PC-9 (cell line): ENCODE data around the gene CALHM1. TPM values are rescaled to one million over a fixed set of nuclear protein-coding genes. Genes with fewer than 3 reads are reported as not detected.

Source experiments
- BruUV-seq: library from RNA; stranded (reverse); fragments of 400-500 nt; replicated peaks from 2 replicates; lab custom pipeline; 2021; lab: Mats Ljungman, UMichigan
- CTCF ChIA-PET: fragments of 300-600 bp; sonication (Branson Sonifier 250); formaldehyde crosslinking; loops from one replicate; lab custom pipeline; 2022; ENCODE audit warnings: antibody characterized with exemption; lab: Charles Lee
- POLR2A ChIA-PET: fragments of 300-600 bp; sonication (Branson Sonifier 250); formaldehyde crosslinking; loops from one replicate; lab custom pipeline; 2022; ENCODE audit warnings: antibody characterized with exemption; ENCODE audit not compliant: unreplicated experiment; lab: Charles Lee
- DNase-seq, 2 experiments: peaks; one replicate each; pipeline versions ENCODE4 v3.0.0 to v3.0.0-alpha.2; 2015 to 2022; ENCODE audit warnings: mixed read lengths in 1 of 2
- H2AFZ ChIP-seq: fragments of 200-600 bp; sonication (generic); 2 replicates; pipeline ENCODE4 v1.8.1; 2017; ENCODE audit warnings: antibody characterized with exemption
- H3F3A ChIP-seq: fragments of 200-600 bp; sonication (generic); 2 replicates; pipeline ENCODE4 v1.8.1; 2017; ENCODE audit warnings: antibody characterized with exemption, mild to moderate bottlenecking, low read depth; ENCODE audit not compliant: insufficient read depth
- H3K27ac ChIP-seq: fragments of 200-600 bp; sonication (generic); 2 replicates; pipeline ENCODE4 v1.6.1; 2016; ENCODE audit warnings: mixed run types
- H3K27me3 ChIP-seq: fragments of 200-600 bp; sonication (generic); 2 replicates; pipeline ENCODE4 v1.6.1; 2016; ENCODE audit warnings: low read depth, mixed run types; ENCODE audit not compliant: insufficient read depth
- H3K36me3 ChIP-seq: fragments of 200-600 bp; sonication (generic); 2 replicates; pipeline ENCODE4 v1.6.1; 2016; ENCODE audit warnings: low read depth, mixed run types
- H3K4me1 ChIP-seq: fragments of 200-600 bp; sonication (generic); replicated peaks from 2 replicates; pipeline ENCODE4 v1.6.1; 2016; ENCODE audit warnings: mixed run types; ENCODE audit not compliant: insufficient read depth
- H3K4me2 ChIP-seq: fragments of 200-600 bp; sonication (generic); 2 replicates; pipeline ENCODE4 v1.6.1; 2017; ENCODE audit warnings: mixed run types
- H3K4me3 ChIP-seq: fragments of 200-600 bp; sonication (generic); 2 replicates; pipeline ENCODE4 v1.6.1; 2016; ENCODE audit warnings: mixed run types
- H3K79me2 ChIP-seq: fragments of 200-600 bp; sonication (generic); 2 replicates; pipeline ENCODE4 v1.6.1; 2017; ENCODE audit warnings: low read depth, mixed run types
- H3K9me2 ChIP-seq: fragments of 200-600 bp; sonication (generic); 2 replicates; pipeline ENCODE4 v1.8.1; 2017; ENCODE audit warnings: mild to moderate bottlenecking; ENCODE audit not compliant: insufficient read depth
- H3K9me3 ChIP-seq: fragments of 200-600 bp; sonication (generic); 2 replicates; pipeline ENCODE4 v1.8.1; 2016; ENCODE audit warnings: low read depth; ENCODE audit not compliant: insufficient read depth
- H4K20me1 ChIP-seq: fragments of 200-600 bp; sonication (generic); 2 replicates; pipeline ENCODE4 v1.8.1; 2017; ENCODE audit not compliant: insufficient read depth
- CTCF ChIP-seq: fragments of 200-600 bp; sonication (generic); conservative IDR thresholded peaks from 2 replicates; pipeline ENCODE4 v1.6.1; 2017; ENCODE audit warnings: mixed run types, antibody characterized with exemption, mild to moderate bottlenecking, moderate library complexity
- EZH2 ChIP-seq: fragments of 200-600 bp; sonication (generic); IDR thresholded peaks from 2 replicates; pipeline ENCODE4 v1.8.0; 2017; ENCODE audit warnings: antibody characterized with exemption, low read depth
- intact Hi-C: fragments of 100-400 bp; cut with micrococcal nuclease; formaldehyde crosslinking; loops from one replicate; pipeline ENCODE4 v1.10.0; 2022; ENCODE audit not compliant: unreplicated experiment
- total RNA-seq: library from RNA; stranded (reverse); gene quantifications from 2 replicates; pipeline ENCODE4 v1.2.3, GENCODE V29; 2021

CALHM1 gene
- total RNA-seq, 1 experiment from 2014 or later: not detected

GRCh38 chr10:103498936-103499638, 40.4 kb upstream of the CALHM1 start:
- ChIA-PET CTCF (interaction anchor here (0.6 kb wide), 1 partner anchor 37 kb away, joined by 4 read pairs; no protein-coding TSS in a partner anchor), POLR2A (no interaction called here)
- Histone ChIP-seq H4K20me1 (no peaks in the 10 kb centered on the region), H3K79me2 (no peaks in the 10 kb centered on the region), H3K27ac (no peak overlapping the region), H3K9me3 (no peaks in the 10 kb centered on the region), H3K4me1 (peaks cover 3% of the 10 kb centered on the region; the same call in 1 of the 2 replicates), H3K36me3 (no peaks in the 10 kb centered on the region), H3K27me3 (no peaks in the 10 kb centered on the region; the same call in 1 of the 2 replicates), H3K4me3 (no peak overlapping the region), H3F3A (peaks cover 2% of the 10 kb centered on the region), H2AFZ (no peak overlapping the region), H3K4me2 (no peak overlapping the region), H3K9me2 (no peaks in the 10 kb centered on the region)
- intact Hi-C loops: loop anchor here (10.0 kb wide), 1 partner anchor 46 kb away; no protein-coding TSS in a partner anchor
- TF ChIP-seq EZH2: no peak
- no peak for TF ChIP-seq CTCF
- no TSS peak for BruUV-seq
- DNase-seq: no peak

DNA sequence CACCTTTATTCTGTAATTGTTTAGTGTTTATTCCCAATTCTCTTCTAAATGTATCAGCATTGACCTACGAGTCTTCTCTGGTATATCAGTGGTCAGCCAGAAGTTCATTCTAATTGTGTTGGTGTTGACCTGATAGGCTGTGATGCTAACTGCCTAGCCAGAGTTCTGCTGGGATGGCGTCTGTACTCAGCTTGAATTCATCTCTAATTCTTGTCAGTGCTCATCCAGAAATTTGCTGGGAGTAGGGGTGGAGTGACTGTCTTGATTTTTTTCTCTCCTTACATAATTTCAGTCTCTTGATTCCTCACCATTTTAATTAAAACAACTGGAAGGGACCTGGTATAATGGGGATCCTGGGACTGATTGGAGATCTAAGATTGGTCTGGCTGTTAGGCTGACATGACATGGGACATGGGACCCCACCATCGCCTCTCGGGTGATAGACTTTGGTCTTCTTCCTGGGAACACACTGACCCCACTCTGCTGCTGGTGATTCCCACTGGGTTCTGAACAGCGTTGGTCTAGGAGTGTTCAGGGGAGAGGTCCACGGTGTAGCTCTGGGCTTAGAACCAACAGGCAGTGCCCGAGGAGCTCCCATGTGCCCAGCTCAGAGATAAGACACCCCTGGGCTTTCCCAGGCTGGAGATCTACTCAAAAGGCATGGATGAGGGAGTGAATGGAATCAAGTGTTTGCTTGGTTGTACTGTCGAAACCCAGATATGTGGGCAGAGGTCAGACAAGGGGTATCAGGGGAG, 38.6 kb upstream of the CALHM1 start:
- Histone ChIP-seq H3K4me3 (no peak overlapping the region), H3K27ac (no peak overlapping the region), H2AFZ (no peak overlapping the region), H3K9me2 (no peaks in the 10 kb centered on the region), H3F3A (no peaks in the 10 kb centered on the region; the same call in 1 of the 2 replicates), H3K4me1 (peaks cover 2% of the 10 kb centered on the region; the same call in 1 of the 2 replicates), H3K36me3 (no peaks in the 10 kb centered on the region), H3K4me2 (no peak overlapping the region), H4K20me1 (no peaks in the 10 kb centered on the region), H3K79me2 (no peaks in the 10 kb centered on the region), H3K27me3 (no peaks in the 10 kb centered on the region; the same call in 1 of the 2 replicates), H3K9me3 (no peaks in the 10 kb centered on the region)
- TF ChIP-seq CTCF (no peak), EZH2 (no peak)
- intact Hi-C loops: loop anchor here (10.0 kb wide), 1 partner anchor 47 kb away; no protein-coding TSS in a partner anchor
- CTCF ChIA-PET: no interaction called here
- DNase-seq: no peak
- no TSS peak for BruUV-seq
- POLR2A ChIA-PET: no interaction called here

- Histone ChIP-seq H3K4me1 (peaks cover 5% of the 10 kb centered on the region; the same call in 1 of the 2 replicates), H3K4me2 (peak overlapping the region; percentile 82), H3K36me3 (no peaks in the 10 kb centered on the region), H3K79me2 (no peaks in the 10 kb centered on the region), H4K20me1 (no peaks in the 10 kb centered on the region), H3K9me2 (no peaks in the 10 kb centered on the region), H2AFZ (no peak overlapping the region), H3K9me3 (no peaks in the 10 kb centered on the region), H3F3A (no peaks in the 10 kb centered on the region; the same call in 1 of the 2 replicates), H3K4me3 (peak overlapping the region; percentile 61; the same call in 1 of the 2 replicates), H3K27ac (no peak overlapping the region), H3K27me3 (no peaks in the 10 kb centered on the region; the same call in 1 of the 2 replicates)
- no TSS peak for BruUV-seq
- TF ChIP-seq CTCF: no peak
- no peak for TF ChIP-seq EZH2
- intact Hi-C loops: loop anchor here (10.0 kb wide), 1 partner anchor 49 kb away; no protein-coding TSS in a partner anchor
- no peak for DNase-seq
- ChIA-PET CTCF (no interaction called here), POLR2A (no interaction called here)
Observed at GRCh38 chr10:103495321-103495720, 36.6 kb upstream of the CALHM1 start.
